ENCODE results near the gene AUTS2. TPM values are rescaled to one million over a fixed set of nuclear protein-coding genes. Genes with fewer than 3 reads are reported as not detected.

The AUTS2 gene
- total RNA-seq, 1 donor from 2014 or later: 0.20 TPM

- DNase-seq (ENCODE audit: low read depth, low spot score): no peak
These were observed 365.1 kb downstream of the AUTS2 start for GRCh38 chr7:69963393-69963792.

DNA sequence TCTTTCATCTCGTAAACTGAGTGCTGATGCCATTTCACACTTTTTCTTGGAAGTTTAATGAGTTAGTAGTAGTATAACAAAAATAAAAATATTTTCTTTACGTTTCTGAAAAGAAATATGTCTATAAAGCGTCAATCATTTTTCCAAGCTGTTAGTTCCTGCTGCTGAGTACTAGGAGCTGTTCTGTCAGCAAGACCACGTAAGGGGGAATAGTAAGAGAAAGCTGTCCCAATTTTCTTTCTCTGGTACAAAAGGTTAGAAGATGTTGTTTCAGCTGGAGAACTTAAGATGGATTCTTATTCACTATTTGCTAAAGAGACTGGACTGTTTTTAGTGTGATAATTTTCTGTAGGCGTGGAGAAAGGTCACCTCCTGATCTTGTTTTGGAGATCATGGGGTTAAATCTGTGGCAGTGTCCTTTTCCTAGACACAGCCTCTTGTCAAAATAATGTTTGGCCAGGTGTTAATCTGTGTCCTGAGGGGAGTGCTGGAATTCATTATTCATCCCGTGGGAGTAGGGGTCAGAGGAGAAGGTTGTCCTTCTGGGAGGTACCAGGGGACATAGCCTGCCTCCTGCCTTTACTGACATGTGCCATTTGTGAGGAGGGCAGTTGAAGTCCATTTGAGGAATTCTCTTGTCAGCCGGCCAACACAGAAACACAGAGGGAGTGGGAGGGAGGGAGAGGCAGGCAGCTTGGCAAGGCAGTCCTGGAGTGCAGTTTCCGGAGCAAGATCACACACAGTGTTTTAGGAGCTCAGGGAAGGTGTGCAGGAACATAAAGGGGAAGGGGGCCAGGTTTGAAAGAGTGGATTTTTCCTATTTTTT is 368.7 kb downstream of the AUTS2 start:
- no peak for DNase-seq (ENCODE audit: low read depth, low spot score)

- DNase-seq (ENCODE audit: low read depth, low spot score): no peak
These were observed 369.6 kb downstream of the AUTS2 start for GRCh38 chr7:69967689-69968450.

DNA sequence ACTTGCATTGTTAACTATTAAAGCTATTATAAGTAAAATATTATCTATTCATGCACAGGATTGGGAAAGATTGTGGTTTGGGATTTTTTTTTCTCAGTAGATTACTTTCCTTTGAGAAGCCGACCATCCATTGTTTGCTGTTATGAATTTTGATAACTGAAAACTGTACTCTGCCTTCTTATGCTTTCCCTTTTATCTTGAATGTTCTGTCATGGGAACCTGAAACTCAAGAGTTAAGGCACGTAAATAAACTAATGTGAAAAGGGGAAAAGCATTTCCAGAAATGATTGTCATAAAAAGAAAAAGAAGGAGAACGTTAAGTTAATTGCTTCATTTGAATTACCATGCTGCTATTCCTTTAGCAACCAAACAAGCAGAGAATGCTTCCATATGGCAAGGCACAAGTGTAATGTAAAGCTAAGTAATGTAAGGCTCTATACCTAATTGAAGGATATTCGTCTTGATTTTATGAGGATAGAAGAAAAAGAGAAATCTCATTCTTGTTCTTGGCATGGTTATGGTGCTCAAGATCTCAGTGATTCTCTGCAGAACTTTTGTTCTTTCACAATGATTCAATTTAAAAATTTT is 370.8 kb downstream of the AUTS2 start:
- no peak for DNase-seq (ENCODE audit: low read depth, low spot score)

GRCh38 chr7:69981646-69982045 is 383.4 kb downstream of the AUTS2 start:
- DNase-seq (ENCODE audit: low read depth, low spot score): no peak

- DNase-seq (ENCODE audit: low read depth, low spot score): no peak
These were observed 383.9 kb downstream of the AUTS2 start for GRCh38 chr7:69982197-69982596.

GRCh38 chr7:69989551-69989950 is 391.3 kb downstream of the AUTS2 start:
- DNase-seq (ENCODE audit: low read depth, low spot score): no peak

GRCh38 chr7:69992938-69993337 is 394.7 kb downstream of the AUTS2 start:
- DNase-seq (ENCODE audit: low read depth, low spot score): no peak

GRCh38 chr7:69994218-69994617 is 395.9 kb downstream of the AUTS2 start:
- DNase-seq (ENCODE audit: low read depth, low spot score): no peak

DNA sequence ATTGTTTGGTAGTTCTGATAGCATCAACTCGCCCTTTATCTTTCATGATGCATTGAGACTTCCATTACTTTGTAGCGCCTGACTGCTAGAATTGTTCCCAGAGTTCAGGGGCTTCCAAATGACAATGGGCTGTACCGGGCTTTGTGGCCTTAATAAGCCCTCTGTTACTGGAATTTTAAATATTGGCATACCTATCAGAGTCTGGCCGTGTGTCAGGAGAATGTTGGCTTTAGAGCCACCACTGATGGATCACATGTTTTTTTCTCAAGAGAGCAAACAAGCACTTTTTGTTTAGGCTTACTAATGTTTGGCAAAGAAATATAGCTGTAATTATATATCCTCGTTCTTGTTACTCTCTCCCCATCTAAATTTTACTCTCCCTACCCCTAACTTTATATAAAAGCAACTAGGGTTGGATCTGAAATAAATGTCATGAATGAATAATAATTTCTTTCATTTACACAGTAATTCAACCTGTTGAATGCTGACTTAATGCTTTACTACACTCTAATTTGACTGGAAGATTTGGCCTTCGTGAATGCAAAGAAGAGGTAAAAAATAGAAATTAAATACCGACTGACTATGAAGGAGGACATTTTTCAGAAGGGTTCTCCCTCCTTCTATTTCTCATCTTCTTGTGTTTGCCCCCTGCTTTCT is 396.7 kb downstream of the AUTS2 start:
- no peak for DNase-seq (ENCODE audit: low read depth, low spot score)

- no peak for DNase-seq (ENCODE audit: low read depth, low spot score)
These were observed 397.8 kb downstream of the AUTS2 start for GRCh38 chr7:69996121-69996520.

GRCh38 chr7:70000737-70001348 is 402.6 kb downstream of the AUTS2 start:
- DNase-seq (ENCODE audit: low read depth, low spot score): no peak

DNA sequence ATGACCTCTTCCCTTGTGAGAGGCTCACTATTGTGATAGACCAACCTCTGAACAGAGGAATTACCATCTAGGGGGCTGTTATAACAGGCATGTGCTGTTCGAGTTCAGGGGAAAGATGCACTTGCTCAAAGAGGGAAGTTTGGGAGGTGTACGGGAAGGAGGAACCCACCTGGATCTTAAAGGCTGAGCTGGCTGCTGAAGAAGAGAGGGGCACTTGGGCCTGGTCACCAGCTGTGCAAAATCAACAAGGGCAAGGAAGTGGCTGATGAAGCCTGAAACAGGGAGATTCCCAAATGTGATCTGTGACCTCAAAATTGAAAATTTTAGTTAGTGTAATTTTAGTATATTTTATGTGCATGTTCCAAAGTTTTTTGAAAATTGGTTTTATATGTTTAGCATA is 407.2 kb downstream of the AUTS2 start:
- DNase-seq (ENCODE audit: low read depth, low spot score): no peak

- DNase-seq (ENCODE audit: low read depth, low spot score): no peak
These were observed 407.6 kb downstream of the AUTS2 start for GRCh38 chr7:70005891-70006260.

- no peak for DNase-seq (ENCODE audit: low read depth, low spot score)
These were observed 408.1 kb downstream of the AUTS2 start for GRCh38 chr7:70006261-70006920.

GRCh38 chr7:70008466-70008865 is 410.2 kb downstream of the AUTS2 start:
- no peak for DNase-seq (ENCODE audit: low read depth, low spot score)

DNA sequence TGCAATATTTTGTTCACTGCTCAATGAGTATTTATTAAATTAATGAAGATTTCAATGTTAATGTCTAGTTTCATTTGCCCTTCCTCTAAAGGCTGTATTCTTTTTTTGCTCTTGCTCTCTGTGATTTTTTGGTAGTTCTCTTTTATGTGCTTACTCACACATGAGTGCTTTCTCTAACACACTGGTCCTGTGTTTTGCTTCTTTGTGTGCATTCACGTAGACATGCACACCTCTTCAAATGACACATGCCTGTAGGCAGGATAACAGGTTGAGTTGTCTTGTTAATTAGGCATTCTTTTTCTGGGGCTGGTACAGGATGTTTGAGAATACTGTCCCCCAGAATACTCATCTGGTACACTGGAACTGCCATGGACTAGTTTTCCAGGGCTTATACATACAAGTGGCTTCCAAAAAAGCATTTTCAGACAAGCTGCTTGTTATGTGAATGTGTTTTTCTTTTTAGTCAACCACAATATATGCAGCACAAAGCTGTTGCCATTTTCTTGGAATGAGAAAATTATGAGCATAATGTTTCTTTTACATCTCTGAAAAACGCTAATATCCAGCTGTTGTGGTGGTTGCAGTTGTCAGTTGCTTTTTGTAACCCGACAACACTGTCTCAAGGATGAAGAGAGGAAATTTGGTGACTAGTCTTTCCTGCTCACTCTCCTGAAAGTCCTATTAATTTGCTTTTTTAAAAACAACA is 416.4 kb downstream of the AUTS2 start:
- DNase-seq (ENCODE audit: low read depth, low spot score): no peak

GRCh38 chr7:70015353-70015752 is 417.1 kb downstream of the AUTS2 start:
- DNase-seq (ENCODE audit: low read depth, low spot score): no peak

GRCh38 chr7:70016044-70016770 is 417.9 kb downstream of the AUTS2 start:
- no peak for DNase-seq (ENCODE audit: low read depth, low spot score)

GRCh38 chr7:70017357-70017756 is 419.1 kb downstream of the AUTS2 start:
- DNase-seq (ENCODE audit: low read depth, low spot score): no peak

Data from pulmonary artery endothelial cell (primary cell).